BE2C (cell line): ENCODE results near the gene USP11.
A peak's percentile ranks its signal among the peaks of the same experiment; 100 is the strongest.

Experiments
- DNase-seq: peaks from one replicate; pipeline ENCODE4 v3.0.0-alpha.2; 2020
- H3K27me3 ChIP-seq: fragments of 250-450 bp; sonication (Bioruptor Pico); 2 replicates; pipeline ENCODE4 v1.5.1; 2020; ENCODE audit warnings: mild to moderate bottlenecking
- H3K36me3 ChIP-seq: fragments of 250-450 bp; sonication (Bioruptor Pico); 2 replicates; pipeline ENCODE4 v1.5.1; 2020; ENCODE audit warnings: mild to moderate bottlenecking
- H3K4me1 ChIP-seq: fragments of 250-450 bp; sonication (Bioruptor Pico); 2 replicates; pipeline ENCODE4 v1.5.1; 2020
- H3K4me3 ChIP-seq: 2 replicates; pipeline ENCODE4 v1.5.1; 2011; ENCODE audit warnings: low read depth, low read length
- H3K9me3 ChIP-seq: fragments of 250-450 bp; sonication (Bioruptor Pico); 2 replicates; pipeline ENCODE4 v1.5.1; 2020
- CTCF ChIP-seq: IDR thresholded peaks from 2 replicates; pipeline ENCODE4 v1.5.1; 2012; ENCODE audit warnings: mild to moderate bottlenecking, low read depth, low read length

Gene USP11

DNA sequence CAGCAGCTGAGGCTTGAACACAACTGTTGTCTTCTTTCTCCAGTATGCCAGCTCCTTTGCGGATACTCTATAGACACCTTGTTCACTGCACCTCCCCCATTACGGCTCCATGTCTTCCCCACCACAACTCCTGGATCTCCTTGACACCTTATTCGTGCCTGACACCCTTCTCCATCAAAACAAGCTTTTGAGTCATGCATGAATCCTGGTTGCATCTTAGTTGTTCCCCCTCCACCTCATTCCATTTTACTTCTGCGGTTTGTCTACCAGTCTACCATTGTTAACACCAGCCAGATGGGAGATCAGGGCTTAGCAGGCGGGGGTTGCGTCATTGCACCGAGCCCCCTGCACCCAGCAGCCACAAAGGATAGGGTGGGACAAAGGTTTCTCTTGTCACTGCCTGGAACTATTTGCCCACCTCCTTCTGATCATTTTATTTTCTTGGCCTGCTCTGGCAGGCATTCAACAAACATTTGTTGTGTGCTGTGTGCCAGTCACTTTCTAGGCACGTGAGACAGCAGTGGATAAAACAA lies 16.4 kb upstream of the USP11 start:
- H3K4me3 ChIP-seq = no peak overlapping the region
- no peak for DNase-seq

DNA sequence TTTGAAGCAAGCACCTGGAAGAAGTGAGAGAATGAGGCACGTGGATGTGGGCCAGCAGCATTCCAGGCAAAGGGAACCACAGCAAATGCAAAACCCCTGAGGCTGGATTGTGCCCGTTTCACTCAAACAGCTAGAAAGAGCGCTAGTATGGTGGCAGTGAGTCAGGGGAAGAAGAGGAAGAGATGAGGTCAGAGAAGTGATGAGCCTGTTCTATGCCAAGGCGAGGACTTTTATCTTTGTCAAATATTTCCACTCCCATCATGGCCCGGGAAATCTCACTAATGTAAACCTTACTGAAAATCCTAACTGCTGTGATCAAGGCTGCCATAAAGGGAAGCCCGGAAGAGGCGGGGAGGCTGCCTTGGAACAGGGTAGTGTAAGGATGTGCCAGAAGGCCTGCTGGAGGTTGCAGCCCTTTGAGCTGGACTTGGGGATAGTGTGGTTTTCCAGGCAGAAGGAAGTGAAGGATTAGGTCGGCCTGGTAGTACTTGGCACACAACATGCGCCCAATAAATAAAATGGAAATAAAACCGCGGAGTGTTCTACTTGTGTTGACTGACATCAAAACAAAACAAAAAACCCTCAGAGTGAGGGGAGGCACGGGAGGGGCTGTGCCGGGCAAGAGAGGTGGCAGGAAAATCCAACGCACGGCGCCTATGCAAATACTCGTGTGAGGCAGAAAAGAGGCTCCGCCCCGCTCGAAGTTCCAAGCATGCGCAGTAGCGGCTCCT lies 15.5 kb upstream of the USP11 start:
- Histone ChIP-seq H3K4me1 (no peaks in the 10 kb centered on the region), H3K36me3 (peaks cover 26% of the 10 kb centered on the region), H3K27me3 (no peaks in the 10 kb centered on the region), H3K4me3 (peak overlapping the region; percentile 41), H3K9me3 (no peaks in the 10 kb centered on the region)
- peak; percentile 27 for DNase-seq
- TF ChIP-seq CTCF = no peak

More for the DNA sequence above, 16.4 kb upstream of the USP11 start:
- Histone ChIP-seq H3K36me3 (peaks cover 33% of the 10 kb centered on the region), H3K27me3 (no peaks in the 10 kb centered on the region), H3K4me1 (no peaks in the 10 kb centered on the region), H3K9me3 (no peaks in the 10 kb centered on the region)
- TF ChIP-seq CTCF = no peak

- peak; percentile 94 for DNase-seq
- H3K36me3 ChIP-seq = peaks cover 21% of the 10 kb centered on the region
- H3K4me1 ChIP-seq = no peaks in the 10 kb centered on the region
- no peaks in the 10 kb centered on the region for H3K27me3 ChIP-seq
- H3K9me3 ChIP-seq = no peaks in the 10 kb centered on the region
- peak overlapping the region; percentile 75 for H3K4me3 ChIP-seq
- no peak for TF ChIP-seq CTCF
These were observed 14.9 kb upstream of the USP11 start for GRCh38 chrX:47217852-47218279.

GRCh38 chrX:47218280-47218919 lies 14.4 kb upstream of the USP11 start, which contains the start of gene CDK16:
Gene CDK16 (plus strand): TSS chrX:47218681. CDS start chrX:47223558, 4,877 bp downstream.
- peaks cover 21% of the 10 kb centered on the region for H3K36me3 ChIP-seq
- DNase-seq = peak; percentile 77
- H3K27me3 ChIP-seq = no peaks in the 10 kb centered on the region
- H3K9me3 ChIP-seq = no peaks in the 10 kb centered on the region
- no peaks in the 10 kb centered on the region for H3K4me1 ChIP-seq
- H3K4me3 ChIP-seq = peak within 1 kb of the TSS; percentile 75
- no peak for TF ChIP-seq CTCF

DNA sequence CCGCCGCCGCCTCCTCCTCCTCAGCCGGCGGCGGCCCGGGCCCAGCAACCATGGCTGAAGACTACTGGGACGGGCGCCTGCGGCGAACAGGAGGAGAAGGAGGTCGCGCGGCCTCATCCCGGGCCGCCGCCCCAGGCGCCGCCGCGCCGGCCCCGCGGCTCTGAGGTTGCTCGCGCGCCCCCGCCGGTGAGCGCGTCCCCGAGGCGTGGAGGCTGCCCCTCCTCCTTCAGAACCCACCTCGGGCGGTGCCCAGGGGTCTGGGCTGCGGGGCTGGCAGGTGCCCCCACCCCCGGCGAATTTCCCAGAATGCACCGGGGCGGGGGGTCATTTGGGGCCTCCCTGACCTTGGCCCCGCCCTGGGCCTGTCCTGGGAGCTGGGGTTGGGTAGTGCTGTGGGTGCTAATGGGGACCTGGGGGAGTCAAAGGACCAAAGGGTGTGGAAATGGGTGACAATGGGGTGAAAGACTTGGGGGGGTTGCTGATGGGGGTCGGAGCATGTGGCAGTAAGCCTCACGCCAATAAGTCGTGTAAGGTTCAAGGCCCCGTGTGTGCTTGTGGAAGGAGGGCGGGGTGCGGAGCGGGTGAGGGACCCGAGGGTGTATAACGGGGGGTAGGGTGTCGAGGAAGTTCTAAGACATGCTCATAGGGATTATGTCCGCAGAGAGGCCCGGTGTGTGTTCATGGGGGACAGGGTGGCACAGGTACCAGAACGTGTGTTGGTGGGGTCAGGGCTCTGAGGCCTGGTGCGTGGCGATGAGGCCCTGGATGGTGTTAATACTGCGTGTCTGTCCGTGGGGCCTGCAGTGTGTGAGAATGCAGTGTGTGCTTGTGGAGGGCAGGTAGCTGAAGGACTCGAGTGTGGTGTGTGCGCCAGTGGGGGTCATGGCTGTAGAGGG lies 13.6 kb upstream of the USP11 start:
- Histone ChIP-seq H3K4me3 (peak overlapping the region; percentile 75), H3K9me3 (no peaks in the 10 kb centered on the region), H3K4me1 (no peaks in the 10 kb centered on the region), H3K27me3 (no peaks in the 10 kb centered on the region), H3K36me3 (peaks cover 24% of the 10 kb centered on the region)
- peak; percentile 58 for DNase-seq
- no peak for TF ChIP-seq CTCF
